ENCODE measurements around the gene RPS10. TPM values are rescaled to one million over a fixed set of nuclear protein-coding genes. Genes with fewer than 3 reads are reported as not detected.

RPS10 gene
- total and polyA plus RNA-seq, 2 of the 8 experiments (the other 6 are each of a cell fraction or from before 2014, with no cell fraction given): 2,408 to 11,142 TPM

DNA sequence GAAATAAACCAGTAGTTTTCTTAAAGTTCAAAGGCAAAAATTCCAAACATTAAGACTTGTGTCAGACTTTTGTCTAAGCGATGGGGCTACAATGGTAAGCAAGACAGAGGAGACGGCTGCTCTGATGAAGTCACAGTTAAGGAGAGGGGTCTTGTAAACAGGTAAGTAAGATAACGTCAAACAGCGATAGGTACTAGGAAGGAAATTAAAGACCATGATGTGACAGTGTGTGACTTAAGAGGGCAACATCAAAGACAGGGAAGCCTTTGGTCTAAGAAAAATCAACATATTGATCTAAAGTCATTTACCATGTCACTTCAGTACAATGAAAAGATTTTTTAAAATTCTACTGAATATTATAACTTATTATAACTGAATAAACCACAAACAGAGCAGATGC lies 56.5 kb downstream of the RPS10 start (continued):
- TF ChIP-seq, protein P1, sequence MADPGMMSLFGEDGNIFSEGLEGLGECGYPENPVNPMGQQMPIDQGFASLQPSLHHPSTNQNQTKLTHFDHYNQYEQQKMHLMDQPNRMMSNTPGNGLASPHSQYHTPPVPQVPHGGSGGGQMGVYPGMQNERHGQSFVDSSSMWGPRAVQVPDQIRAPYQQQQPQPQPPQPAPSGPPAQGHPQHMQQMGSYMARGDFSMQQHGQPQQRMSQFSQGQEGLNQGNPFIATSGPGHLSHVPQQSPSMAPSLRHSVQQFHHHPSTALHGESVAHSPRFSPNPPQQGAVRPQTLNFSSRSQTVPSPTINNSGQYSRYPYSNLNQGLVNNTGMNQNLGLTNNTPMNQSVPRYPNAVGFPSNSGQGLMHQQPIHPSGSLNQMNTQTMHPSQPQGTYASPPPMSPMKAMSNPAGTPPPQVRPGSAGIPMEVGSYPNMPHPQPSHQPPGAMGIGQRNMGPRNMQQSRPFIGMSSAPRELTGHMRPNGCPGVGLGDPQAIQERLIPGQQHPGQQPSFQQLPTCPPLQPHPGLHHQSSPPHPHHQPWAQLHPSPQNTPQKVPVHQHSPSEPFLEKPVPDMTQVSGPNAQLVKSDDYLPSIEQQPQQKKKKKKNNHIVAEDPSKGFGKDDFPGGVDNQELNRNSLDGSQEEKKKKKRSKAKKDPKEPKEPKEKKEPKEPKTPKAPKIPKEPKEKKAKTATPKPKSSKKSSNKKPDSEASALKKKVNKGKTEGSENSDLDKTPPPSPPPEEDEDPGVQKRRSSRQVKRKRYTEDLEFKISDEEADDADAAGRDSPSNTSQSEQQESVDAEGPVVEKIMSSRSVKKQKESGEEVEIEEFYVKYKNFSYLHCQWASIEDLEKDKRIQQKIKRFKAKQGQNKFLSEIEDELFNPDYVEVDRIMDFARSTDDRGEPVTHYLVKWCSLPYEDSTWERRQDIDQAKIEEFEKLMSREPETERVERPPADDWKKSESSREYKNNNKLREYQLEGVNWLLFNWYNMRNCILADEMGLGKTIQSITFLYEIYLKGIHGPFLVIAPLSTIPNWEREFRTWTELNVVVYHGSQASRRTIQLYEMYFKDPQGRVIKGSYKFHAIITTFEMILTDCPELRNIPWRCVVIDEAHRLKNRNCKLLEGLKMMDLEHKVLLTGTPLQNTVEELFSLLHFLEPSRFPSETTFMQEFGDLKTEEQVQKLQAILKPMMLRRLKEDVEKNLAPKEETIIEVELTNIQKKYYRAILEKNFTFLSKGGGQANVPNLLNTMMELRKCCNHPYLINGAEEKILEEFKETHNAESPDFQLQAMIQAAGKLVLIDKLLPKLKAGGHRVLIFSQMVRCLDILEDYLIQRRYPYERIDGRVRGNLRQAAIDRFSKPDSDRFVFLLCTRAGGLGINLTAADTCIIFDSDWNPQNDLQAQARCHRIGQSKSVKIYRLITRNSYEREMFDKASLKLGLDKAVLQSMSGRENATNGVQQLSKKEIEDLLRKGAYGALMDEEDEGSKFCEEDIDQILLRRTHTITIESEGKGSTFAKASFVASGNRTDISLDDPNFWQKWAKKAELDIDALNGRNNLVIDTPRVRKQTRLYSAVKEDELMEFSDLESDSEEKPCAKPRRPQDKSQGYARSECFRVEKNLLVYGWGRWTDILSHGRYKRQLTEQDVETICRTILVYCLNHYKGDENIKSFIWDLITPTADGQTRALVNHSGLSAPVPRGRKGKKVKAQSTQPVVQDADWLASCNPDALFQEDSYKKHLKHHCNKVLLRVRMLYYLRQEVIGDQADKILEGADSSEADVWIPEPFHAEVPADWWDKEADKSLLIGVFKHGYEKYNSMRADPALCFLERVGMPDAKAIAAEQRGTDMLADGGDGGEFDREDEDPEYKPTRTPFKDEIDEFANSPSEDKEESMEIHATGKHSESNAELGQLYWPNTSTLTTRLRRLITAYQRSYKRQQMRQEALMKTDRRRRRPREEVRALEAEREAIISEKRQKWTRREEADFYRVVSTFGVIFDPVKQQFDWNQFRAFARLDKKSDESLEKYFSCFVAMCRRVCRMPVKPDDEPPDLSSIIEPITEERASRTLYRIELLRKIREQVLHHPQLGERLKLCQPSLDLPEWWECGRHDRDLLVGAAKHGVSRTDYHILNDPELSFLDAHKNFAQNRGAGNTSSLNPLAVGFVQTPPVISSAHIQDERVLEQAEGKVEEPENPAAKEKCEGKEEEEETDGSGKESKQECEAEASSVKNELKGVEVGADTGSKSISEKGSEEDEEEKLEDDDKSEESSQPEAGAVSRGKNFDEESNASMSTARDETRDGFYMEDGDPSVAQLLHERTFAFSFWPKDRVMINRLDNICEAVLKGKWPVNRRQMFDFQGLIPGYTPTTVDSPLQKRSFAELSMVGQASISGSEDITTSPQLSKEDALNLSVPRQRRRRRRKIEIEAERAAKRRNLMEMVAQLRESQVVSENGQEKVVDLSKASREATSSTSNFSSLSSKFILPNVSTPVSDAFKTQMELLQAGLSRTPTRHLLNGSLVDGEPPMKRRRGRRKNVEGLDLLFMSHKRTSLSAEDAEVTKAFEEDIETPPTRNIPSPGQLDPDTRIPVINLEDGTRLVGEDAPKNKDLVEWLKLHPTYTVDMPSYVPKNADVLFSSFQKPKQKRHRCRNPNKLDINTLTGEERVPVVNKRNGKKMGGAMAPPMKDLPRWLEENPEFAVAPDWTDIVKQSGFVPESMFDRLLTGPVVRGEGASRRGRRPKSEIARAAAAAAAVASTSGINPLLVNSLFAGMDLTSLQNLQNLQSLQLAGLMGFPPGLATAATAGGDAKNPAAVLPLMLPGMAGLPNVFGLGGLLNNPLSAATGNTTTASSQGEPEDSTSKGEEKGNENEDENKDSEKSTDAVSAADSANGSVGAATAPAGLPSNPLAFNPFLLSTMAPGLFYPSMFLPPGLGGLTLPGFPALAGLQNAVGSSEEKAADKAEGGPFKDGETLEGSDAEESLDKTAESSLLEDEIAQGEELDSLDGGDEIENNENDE (IDR thresholded peaks at IDR 0.05; ENCODE audit: insufficient replicate concordance, low read length): no peak
- TF ChIP-seq BACH1 (IDR thresholded peaks at IDR 0.05; ENCODE audit: low read length) (no peak), SUZ12 (IDR thresholded peaks at IDR 0.05; ENCODE audit: low read length) (no peak)
